Hindlimb muscle (tissue), 1 donor: Measurements from ENCODE around the gene SETD1A. TPM values are rescaled to one million over a fixed set of nuclear protein-coding genes. Genes with fewer than 3 reads are reported as not detected.
A peak's percentile ranks its signal among the peaks of the same experiment; 100 is the strongest.
"Not testable (repeated sequence)": the region's sequence is repeated elsewhere in the genome, so short reads cannot be mapped to it uniquely, and the experiment has no call there.

Source experiments
- DNase-seq: peaks from one replicate; pipeline ENCODE4 v3.0.0-alpha.2; 2013
- polyA plus RNA-seq: library from polyadenylated mRNA; unstranded; fragments of 120-200 nt; gene quantifications from one replicate; pipeline ENCODE4 v1.2.1, GENCODE V29; 2013; ENCODE audit not compliant: insufficient read length

Gene SETD1A
- polyA plus RNA-seq, 1 donor: 15.1 TPM

- DNase-seq: no peak
Measured at GRCh38 chr16:31001507-31002249, 44.1 kb downstream of the SETD1A start.

- DNase-seq: no peak
Measured at GRCh38 chr16:31002250-31002700, 44.7 kb downstream of the SETD1A start.

GRCh38 chr16:31002862-31003341, 45.3 kb downstream of the SETD1A start:
- DNase-seq: no peak

- DNase-seq: no peak
Measured at GRCh38 chr16:31003744-31004143, 46.2 kb downstream of the SETD1A start.

GRCh38 chr16:31004658-31005057, 47.1 kb downstream of the SETD1A start:
- DNase-seq: no peak

GRCh38 chr16:31005350-31006085, 48.0 kb downstream of the SETD1A start:
- DNase-seq: no peak

- no peak for DNase-seq
Measured at GRCh38 chr16:31006086-31006385, 48.5 kb downstream of the SETD1A start.

- DNase-seq: no peak
Measured at GRCh38 chr16:31006589-31006988, 49.0 kb downstream of the SETD1A start.

GRCh38 chr16:31007684-31008083, 50.1 kb downstream of the SETD1A start:
- no peak for DNase-seq

GRCh38 chr16:31008149-31008548, 50.6 kb downstream of the SETD1A start:
- DNase-seq: no peak

- DNase-seq: no peak
Measured at GRCh38 chr16:31008551-31008950, 51.0 kb downstream of the SETD1A start.

GRCh38 chr16:31009120-31009519, 51.6 kb downstream of the SETD1A start:
- no peak for DNase-seq

GRCh38 chr16:31009894-31010584, 52.5 kb downstream of the SETD1A start:
- DNase-seq: no peak

GRCh38 chr16:31010585-31011325, 53.2 kb downstream of the SETD1A start, which contains the start of gene STX1B:
Gene STX1B, minus strand, starts transcription at chr16:31010638. Its CDS starts 242 bp downstream, at chr16:31010396.
- peak; percentile 65 for DNase-seq

- DNase-seq: not testable (repeated sequence)
Measured at GRCh38 chr16:31011815-31012214, 54.3 kb downstream of the SETD1A start.

GRCh38 chr16:31013292-31013691, 55.7 kb downstream of the SETD1A start:
- not testable (repeated sequence) for DNase-seq

- no peak for DNase-seq
Measured at GRCh38 chr16:31016018-31016417, 58.5 kb downstream of the SETD1A start.

GRCh38 chr16:31017756-31018155, 60.2 kb downstream of the SETD1A start:
- DNase-seq: not testable (repeated sequence)

- no peak for DNase-seq
Measured at GRCh38 chr16:31020536-31020935, 63.0 kb downstream of the SETD1A start.

GRCh38 chr16:31022544-31023251, 65.1 kb downstream of the SETD1A start:
- DNase-seq: no peak

GRCh38 chr16:31023252-31023602, 65.7 kb downstream of the SETD1A start:
- DNase-seq: no peak
